Astrocyte (in vitro differentiated cells and primary cell): ENCODE data around the gene GID8. TPM values are rescaled to one million over a fixed set of nuclear protein-coding genes. Genes with fewer than 3 reads are reported as not detected.

Source experiments
- DNase-seq: peaks from one replicate; pipeline ENCODE4 v3.0.0-alpha.2; 2010; ENCODE audit warnings: low read depth
- FAIRE-seq: peaks from 2 replicates; lab custom pipeline; 2011; peaks lifted over from hg19 to GRCh38; lab: Jason Lieb, UNC
- H2AFZ ChIP-seq: 2 replicates; pipeline ENCODE4 v1.6.0; 2012; ENCODE audit warnings: low read depth, low read length, inconsistent platforms
- H3K27ac ChIP-seq: 2 replicates; pipeline ENCODE4 v1.5.1; 2011; ENCODE audit warnings: low read depth, low read length, inconsistent platforms
- H3K27me3 ChIP-seq: 2 replicates; pipeline ENCODE4 v1.6.0; 2011; ENCODE audit warnings: low read length, inconsistent platforms; ENCODE audit not compliant: insufficient read depth
- H3K36me3 ChIP-seq: 2 replicates; pipeline ENCODE4 v1.5.1; 2011; ENCODE audit warnings: low read length, inconsistent platforms; ENCODE audit not compliant: insufficient read depth
- H3K4me1 ChIP-seq: 2 replicates; pipeline ENCODE4 v1.5.1; 2011; ENCODE audit warnings: low read length, inconsistent platforms; ENCODE audit not compliant: insufficient read depth
- H3K4me2 ChIP-seq: 2 replicates; pipeline ENCODE4 v1.6.0; 2012; ENCODE audit warnings: low read length, inconsistent platforms
- H3K4me3 ChIP-seq: 2 replicates; pipeline ENCODE4 v1.5.1; 2011; ENCODE audit warnings: low read depth, mild to moderate bottlenecking, low read length, inconsistent platforms; ENCODE audit not compliant: insufficient read depth
- H3K79me2 ChIP-seq: 2 replicates; pipeline ENCODE4 v1.6.0; 2012; ENCODE audit warnings: mild to moderate bottlenecking, low read length, inconsistent platforms; ENCODE audit not compliant: insufficient read depth
- H3K9ac ChIP-seq: 2 replicates; pipeline ENCODE4 v1.6.0; 2012; ENCODE audit warnings: mild to moderate bottlenecking, low read length, inconsistent platforms
- H3K9me3 ChIP-seq: 2 replicates; pipeline ENCODE4 v1.5.1; 2012; ENCODE audit warnings: low read depth, mild to moderate bottlenecking, low read length, inconsistent platforms; ENCODE audit not compliant: insufficient read depth
- H4K20me1 ChIP-seq: 2 replicates; pipeline ENCODE4 v1.6.0; 2012; ENCODE audit warnings: low read length, inconsistent platforms; ENCODE audit not compliant: insufficient read depth
- H3K27ac Mint-ChIP-seq: one replicate; pipeline ENCODE4 v1.8.0; 2021; ENCODE audit warnings: mild to moderate bottlenecking, mixed read lengths; ENCODE audit not compliant: unreplicated experiment
- H3K27me3 Mint-ChIP-seq: one replicate; pipeline ENCODE4 v1.8.0; 2021; ENCODE audit warnings: low read depth, mixed read lengths; ENCODE audit not compliant: unreplicated experiment
- H3K36me3 Mint-ChIP-seq: one replicate; pipeline ENCODE4 v1.8.0; 2021; ENCODE audit warnings: low read depth, mixed read lengths; ENCODE audit not compliant: unreplicated experiment
- H3K4me1 Mint-ChIP-seq: one replicate; pipeline ENCODE4 v1.8.0; 2021; ENCODE audit warnings: low read depth, mixed read lengths; ENCODE audit not compliant: unreplicated experiment
- H3K4me3 Mint-ChIP-seq: one replicate; pipeline ENCODE4 v1.8.0; 2021; ENCODE audit warnings: mild to moderate bottlenecking, moderate library complexity, mixed read lengths; ENCODE audit not compliant: unreplicated experiment
- H3K9me3 Mint-ChIP-seq: one replicate; pipeline ENCODE4 v1.8.0; 2021; ENCODE audit warnings: mild to moderate bottlenecking, mixed read lengths; ENCODE audit not compliant: unreplicated experiment
- EZH2 ChIP-seq: IDR thresholded peaks from 2 replicates; pipeline ENCODE4 v1.6.1; 2012; ENCODE audit warnings: mild to moderate bottlenecking, low read length, inconsistent platforms; ENCODE audit not compliant: insufficient read depth
- total RNA-seq: library from RNA; stranded (reverse); gene quantifications from 2 replicates; pipeline ENCODE4 v1.2.1, GENCODE V29; 2021
- TF ChIP-seq, protein P1 (sequence below): IDR thresholded peaks from 2 replicates; pipeline ENCODE4 v1.5.1; 2011; ENCODE audit warnings: low read depth, mild to moderate bottlenecking, inconsistent platforms, low read length, moderate library complexity; ENCODE audit not compliant: insufficient read depth

GID8 gene
- total RNA-seq, 1 donor from 2014 or later, result 37.1 TPM

DNA sequence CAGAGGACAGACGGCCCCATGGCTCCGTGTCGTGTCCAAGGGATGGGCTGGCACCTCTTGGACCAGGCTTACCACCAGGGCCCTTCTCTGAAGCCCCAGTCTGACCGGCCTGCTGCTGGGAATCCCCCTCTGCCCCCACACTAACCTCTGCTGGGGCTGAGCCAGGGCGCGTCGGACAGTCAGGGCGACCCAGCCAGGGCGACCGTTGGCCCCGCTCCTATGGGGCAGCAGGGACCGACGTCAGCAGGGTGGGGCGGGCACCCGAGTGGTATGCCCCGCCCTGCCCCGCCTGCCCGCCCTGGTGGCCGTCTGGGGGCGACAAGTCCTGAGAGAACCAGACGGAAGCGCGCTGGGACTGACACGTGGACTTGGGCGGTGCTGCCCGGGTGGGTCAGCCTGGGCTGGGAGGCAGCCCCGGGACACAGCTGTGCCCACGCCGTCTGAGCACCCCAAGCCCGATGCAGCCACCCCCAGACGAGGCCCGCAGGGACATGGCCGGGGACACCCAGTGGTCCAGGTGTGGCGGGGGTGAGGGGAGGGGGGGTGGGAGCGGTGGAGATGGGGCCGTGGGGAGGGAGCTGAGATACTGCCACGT lies 14.5 kb downstream of the GID8 start, which contains the start of gene SLC17A9:
SLC17A9 (plus strand) TSS at position 337 of the 595 bp plus-strand sequence; CDS start at position 459, 122 bp downstream.
- DNase-seq (peak; percentile 10), FAIRE-seq (no peak)
- peak within 1 kb of the TSS; percentile 66 for H3K4me3 Mint-ChIP-seq
- H3K27me3 Mint-ChIP-seq, result no peaks in the 10 kb centered on the region
- Histone ChIP-seq H3K36me3 (peaks cover 11% of the 10 kb centered on the region), H3K9me3 (peaks cover 4% of the 10 kb centered on the region), H3K27me3 (no peaks in the 10 kb centered on the region), H4K20me1 (peaks cover 19% of the 10 kb centered on the region), H3K4me3 (peak within 1 kb of the TSS; percentile 14), H2AFZ (peak within 1 kb of the TSS; percentile 40), H3K79me2 (peaks cover 8% of the 10 kb centered on the region), H3K4me2 (peak within 1 kb of the TSS; percentile 73), H3K9ac (peak within 1 kb of the TSS; percentile 57), H3K27ac (no peak within 1 kb of the TSS), H3K4me1 (peaks cover 7% of the 10 kb centered on the region)
- peaks cover 2% of the 10 kb centered on the region for H3K9me3 Mint-ChIP-seq
- H3K4me1 Mint-ChIP-seq, result peaks cover 5% of the 10 kb centered on the region
- peaks cover 25% of the 10 kb centered on the region for H3K36me3 Mint-ChIP-seq
- no peak within 1 kb of the TSS for H3K27ac Mint-ChIP-seq
- TF ChIP-seq, protein P1, sequence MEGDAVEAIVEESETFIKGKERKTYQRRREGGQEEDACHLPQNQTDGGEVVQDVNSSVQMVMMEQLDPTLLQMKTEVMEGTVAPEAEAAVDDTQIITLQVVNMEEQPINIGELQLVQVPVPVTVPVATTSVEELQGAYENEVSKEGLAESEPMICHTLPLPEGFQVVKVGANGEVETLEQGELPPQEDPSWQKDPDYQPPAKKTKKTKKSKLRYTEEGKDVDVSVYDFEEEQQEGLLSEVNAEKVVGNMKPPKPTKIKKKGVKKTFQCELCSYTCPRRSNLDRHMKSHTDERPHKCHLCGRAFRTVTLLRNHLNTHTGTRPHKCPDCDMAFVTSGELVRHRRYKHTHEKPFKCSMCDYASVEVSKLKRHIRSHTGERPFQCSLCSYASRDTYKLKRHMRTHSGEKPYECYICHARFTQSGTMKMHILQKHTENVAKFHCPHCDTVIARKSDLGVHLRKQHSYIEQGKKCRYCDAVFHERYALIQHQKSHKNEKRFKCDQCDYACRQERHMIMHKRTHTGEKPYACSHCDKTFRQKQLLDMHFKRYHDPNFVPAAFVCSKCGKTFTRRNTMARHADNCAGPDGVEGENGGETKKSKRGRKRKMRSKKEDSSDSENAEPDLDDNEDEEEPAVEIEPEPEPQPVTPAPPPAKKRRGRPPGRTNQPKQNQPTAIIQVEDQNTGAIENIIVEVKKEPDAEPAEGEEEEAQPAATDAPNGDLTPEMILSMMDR, result no peak

DNA sequence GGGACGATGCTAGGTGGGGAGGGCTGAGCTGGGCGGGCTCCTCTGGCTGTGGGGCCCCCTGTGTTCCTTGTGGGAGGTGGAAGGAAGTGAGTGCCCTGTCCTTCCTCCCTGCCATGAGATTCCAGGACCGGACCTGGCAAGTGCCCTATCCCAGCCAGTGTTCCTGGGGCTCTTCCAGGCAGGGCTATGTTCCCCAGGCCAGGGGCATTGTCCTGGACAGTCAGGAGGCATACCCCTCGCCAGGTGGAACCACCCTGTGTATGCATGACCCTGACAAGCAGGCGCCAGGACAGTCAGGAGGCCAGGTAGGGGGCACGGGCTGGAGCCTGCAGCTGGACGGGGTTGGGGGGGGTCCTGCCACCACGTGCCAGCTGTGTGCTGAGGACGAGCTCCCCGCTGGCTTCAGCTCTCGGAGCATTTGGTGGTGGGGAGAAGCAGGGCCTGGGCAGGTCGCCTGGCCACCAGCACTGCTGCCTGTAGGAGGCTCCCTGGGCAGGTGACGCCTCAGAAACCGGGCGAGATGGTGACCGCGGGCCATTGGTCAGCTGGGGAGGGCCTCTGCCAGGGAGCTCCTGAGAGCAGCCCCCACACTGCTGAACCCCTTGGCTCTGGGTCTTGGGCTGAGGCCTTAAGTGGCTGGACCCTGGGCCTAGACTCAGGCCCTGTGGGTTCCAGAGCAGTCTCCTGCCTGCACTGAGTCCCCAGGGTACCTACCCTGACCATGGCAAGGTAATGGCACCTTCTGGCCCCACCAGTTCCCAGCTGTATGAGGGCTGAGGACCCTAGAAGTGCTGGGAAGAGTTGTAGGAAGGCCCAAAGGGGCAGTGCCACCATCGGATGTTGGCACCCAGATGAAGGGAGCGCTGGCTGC lies 15.3 kb downstream of the GID8 start:
- Histone ChIP-seq H3K27me3 (no peaks in the 10 kb centered on the region), H3K36me3 (peaks cover 7% of the 10 kb centered on the region), H3K4me1 (peaks cover 7% of the 10 kb centered on the region), H3K79me2 (peaks cover 4% of the 10 kb centered on the region), H3K27ac (no peak overlapping the region), H3K4me2 (peak overlapping the region; percentile 73), H2AFZ (peak overlapping the region; percentile 40), H3K4me3 (peak overlapping the region; percentile 14), H4K20me1 (peaks cover 12% of the 10 kb centered on the region), H3K9ac (peak overlapping the region; percentile 57), H3K9me3 (peaks cover 4% of the 10 kb centered on the region)
- no peaks in the 10 kb centered on the region for H3K27me3 Mint-ChIP-seq
- DNase-seq, result no peak
- peaks cover 25% of the 10 kb centered on the region for H3K36me3 Mint-ChIP-seq
- peaks cover 2% of the 10 kb centered on the region for H3K9me3 Mint-ChIP-seq
- no peak for FAIRE-seq
- peak overlapping the region; percentile 66 for H3K4me3 Mint-ChIP-seq
- peaks cover 5% of the 10 kb centered on the region for H3K4me1 Mint-ChIP-seq
- TF ChIP-seq, protein P1, result no peak
- TF ChIP-seq EZH2, result no peak
- no peak overlapping the region for H3K27ac Mint-ChIP-seq
